Measurements from ENCODE around the gene UBE2D1.

The UBE2D1 gene

GRCh38 chr10:58307676-58308075, 27.1 kb upstream of the UBE2D1 start:
- Histone ChIP-seq H2BK15ac (ENCODE audit: low read length) (no peak overlapping the region), H3K9ac (ENCODE audit: low read depth, low read length, poor library complexity) (no peak overlapping the region), H4K91ac (ENCODE audit: low read depth, low read length, poor library complexity) (no peak overlapping the region), H3K4me2 (ENCODE audit: insufficient read depth, low read length, poor library complexity, severe bottlenecking) (no peak overlapping the region), H3K4ac (ENCODE audit: low read length) (no peak overlapping the region), H3K14ac (ENCODE audit: low read length) (no peak overlapping the region), H2AK5ac (ENCODE audit: low read depth, low read length) (no peak overlapping the region), H4K8ac (ENCODE audit: low read depth, low read length) (no peak overlapping the region), H3K4me3 (ENCODE audit: low read length in 2 of 2) (no peak overlapping the region), H2AFZ (ENCODE audit: low read length) (no peak overlapping the region), H3K9me3 (replicated peaks in 1 of 2; ENCODE audit: control insufficient read depth in 2 of 2, insufficient read depth in 1 of 2, low read depth in 1 of 2, low read length in 2 of 2) (no peaks in the 10 kb centered on the region), H3K23ac (ENCODE audit: low read depth, low read length, poor library complexity) (no peak overlapping the region), H3K4me1 (ENCODE audit: control insufficient read depth in 2 of 2, insufficient read depth in 1 of 2, low read depth in 1 of 2, low read length in 2 of 2) (peaks cover 0 to 2% of the 10 kb centered on the region in 2 donors), H3K79me1 (ENCODE audit: low read depth, low read length) (peaks cover 2% of the 10 kb centered on the region), H3K36me3 (replicated peaks in 1 of 2; ENCODE audit: control insufficient read depth in 2 of 2, insufficient read depth in 2 of 2, low read length in 2 of 2) (no peaks in the 10 kb centered on the region), H2BK120ac (ENCODE audit: low read depth, low read length) (no peak overlapping the region), H3K27ac (replicated peaks; ENCODE audit: low read length) (no peak overlapping the region), H2BK12ac (ENCODE audit: low read length) (no peak overlapping the region), H3K27me3 (ENCODE audit: control insufficient read depth in 3 of 3, insufficient read depth in 3 of 3, low read depth in 1 of 3, low read length in 3 of 3) (peaks cover 0 to 2% (median 0%) of the 10 kb centered on the region in 3 experiments), H2BK5ac (ENCODE audit: low read length) (no peak overlapping the region), H3K18ac (ENCODE audit: low read length) (no peak overlapping the region)
- WGBS, 2 donors (ENCODE audit: extremely low coverage in 2 of 2, insufficient read length in 2 of 2, insufficient replicate concordance in 1 of 2): no CpG with 5 or more reads among the region's 3 CpGs
- no peak for DNase-seq (ENCODE audit: low spot score)

- no peak overlapping the region for H4K91ac ChIP-seq (ENCODE audit: low read depth, low read length, poor library complexity)
- H4K8ac ChIP-seq (ENCODE audit: low read depth, low read length): no peak overlapping the region
Observed at GRCh38 chr10:58311026-58311425, 23.8 kb upstream of the UBE2D1 start.

GRCh38 chr10:58316874-58317273, 17.9 kb upstream of the UBE2D1 start:
- Histone ChIP-seq H3K27ac (replicated peaks; ENCODE audit: low read length) (no peak overlapping the region), H4K8ac (ENCODE audit: low read depth, low read length) (no peak overlapping the region), H3K36me3 (replicated peaks in 1 of 2; ENCODE audit: control insufficient read depth in 2 of 2, insufficient read depth in 2 of 2, low read length in 2 of 2) (no peaks in the 10 kb centered on the region), H2AFZ (ENCODE audit: low read length) (no peak overlapping the region), H3K14ac (ENCODE audit: low read length) (no peak overlapping the region), H3K79me1 (ENCODE audit: low read depth, low read length) (no peaks in the 10 kb centered on the region), H3K9me3 (replicated peaks in 1 of 2; ENCODE audit: control insufficient read depth in 2 of 2, insufficient read depth in 1 of 2, low read depth in 1 of 2, low read length in 2 of 2) (no peaks in the 10 kb centered on the region), H3K4me1 (ENCODE audit: control insufficient read depth in 2 of 2, insufficient read depth in 1 of 2, low read depth in 1 of 2, low read length in 2 of 2) (no peaks in the 10 kb centered on the region), H2BK15ac (ENCODE audit: low read length) (no peak overlapping the region), H3K4me2 (ENCODE audit: insufficient read depth, low read length, poor library complexity, severe bottlenecking) (no peak overlapping the region), H3K9ac (ENCODE audit: low read depth, low read length, poor library complexity) (no peak overlapping the region), H2BK12ac (ENCODE audit: low read length) (no peak overlapping the region), H3K18ac (ENCODE audit: low read length) (no peak overlapping the region), H3K4me3 (ENCODE audit: low read length in 2 of 2) (no peak overlapping the region), H2AK5ac (ENCODE audit: low read depth, low read length) (no peak overlapping the region), H3K23ac (ENCODE audit: low read depth, low read length, poor library complexity) (no peak overlapping the region), H3K4ac (ENCODE audit: low read length) (no peak overlapping the region), H4K91ac (ENCODE audit: low read depth, low read length, poor library complexity) (no peak overlapping the region), H3K27me3 (ENCODE audit: control insufficient read depth in 3 of 3, insufficient read depth in 3 of 3, low read depth in 1 of 3, low read length in 3 of 3) (peaks cover 0 to 4% (median 2%) of the 10 kb centered on the region in 3 experiments), H2BK5ac (ENCODE audit: low read length) (no peak overlapping the region), H2BK120ac (ENCODE audit: low read depth, low read length) (no peak overlapping the region)
- DNase-seq (ENCODE audit: low spot score): no peak

More at GRCh38 chr10:58311026-58311425, 23.8 kb upstream of the UBE2D1 start:
- Histone ChIP-seq H3K4ac (ENCODE audit: low read length) (no peak overlapping the region), H3K4me2 (ENCODE audit: insufficient read depth, low read length, poor library complexity, severe bottlenecking) (no peak overlapping the region), H3K36me3 (replicated peaks in 1 of 2; ENCODE audit: control insufficient read depth in 2 of 2, insufficient read depth in 2 of 2, low read length in 2 of 2) (no peaks in the 10 kb centered on the region), H3K4me1 (ENCODE audit: control insufficient read depth in 2 of 2, insufficient read depth in 1 of 2, low read depth in 1 of 2, low read length in 2 of 2) (peaks cover 0 to under 1% of the 10 kb centered on the region in 2 donors), H2BK120ac (ENCODE audit: low read depth, low read length) (no peak overlapping the region), H3K18ac (ENCODE audit: low read length) (no peak overlapping the region), H3K27ac (replicated peaks; ENCODE audit: low read length) (no peak overlapping the region), H2AK5ac (ENCODE audit: low read depth, low read length) (no peak overlapping the region), H3K9me3 (replicated peaks in 1 of 2; ENCODE audit: control insufficient read depth in 2 of 2, insufficient read depth in 1 of 2, low read depth in 1 of 2, low read length in 2 of 2) (no peaks in the 10 kb centered on the region), H3K14ac (ENCODE audit: low read length) (no peak overlapping the region), H2BK15ac (ENCODE audit: low read length) (no peak overlapping the region), H3K4me3 (ENCODE audit: low read length in 2 of 2) (no peak overlapping the region), H2BK5ac (ENCODE audit: low read length) (no peak overlapping the region), H3K9ac (ENCODE audit: low read depth, low read length, poor library complexity) (no peak overlapping the region), H3K79me1 (ENCODE audit: low read depth, low read length) (peaks cover 2% of the 10 kb centered on the region), H2AFZ (ENCODE audit: low read length) (no peak overlapping the region), H2BK12ac (ENCODE audit: low read length) (no peak overlapping the region), H3K23ac (ENCODE audit: low read depth, low read length, poor library complexity) (no peak overlapping the region), H3K27me3 (ENCODE audit: control insufficient read depth in 3 of 3, insufficient read depth in 3 of 3, low read depth in 1 of 3, low read length in 3 of 3) (peaks cover 0 to 2% (median under 1%) of the 10 kb centered on the region in 3 experiments)
- DNase-seq (ENCODE audit: low spot score): no peak

- DNase-seq (ENCODE audit: low spot score): no peak
- H3K9me3 ChIP-seq (replicated peaks in 1 of 2; ENCODE audit: control insufficient read depth in 2 of 2, insufficient read depth in 1 of 2, low read depth in 1 of 2, low read length in 2 of 2): no peaks in the 10 kb centered on the region
- no peak overlapping the region for H2BK120ac ChIP-seq (ENCODE audit: low read depth, low read length)
- no peak overlapping the region for H3K4ac ChIP-seq (ENCODE audit: low read length)
- no peak overlapping the region for H2BK15ac ChIP-seq (ENCODE audit: low read length)
- H4K8ac ChIP-seq (ENCODE audit: low read depth, low read length): no peak overlapping the region
- no peak overlapping the region for H3K4me3 ChIP-seq (ENCODE audit: low read length in 2 of 2)
- no peak overlapping the region for H3K23ac ChIP-seq (ENCODE audit: low read depth, low read length, poor library complexity)
- H4K91ac ChIP-seq (ENCODE audit: low read depth, low read length, poor library complexity): no peak overlapping the region
- H2AK5ac ChIP-seq (ENCODE audit: low read depth, low read length): no peak overlapping the region
- no peaks in the 10 kb centered on the region for H3K4me1 ChIP-seq (ENCODE audit: control insufficient read depth in 2 of 2, insufficient read depth in 1 of 2, low read depth in 1 of 2, low read length in 2 of 2)
- H2BK12ac ChIP-seq (ENCODE audit: low read length): no peak overlapping the region
- H3K14ac ChIP-seq (ENCODE audit: low read length): no peak overlapping the region
- peaks cover 0 to 4% (median under 1%) of the 10 kb centered on the region in 3 experiments for H3K27me3 ChIP-seq (ENCODE audit: control insufficient read depth in 3 of 3, insufficient read depth in 3 of 3, low read depth in 1 of 3, low read length in 3 of 3)
- no peak overlapping the region for H2BK5ac ChIP-seq (ENCODE audit: low read length)
- no peak overlapping the region for H3K9ac ChIP-seq (ENCODE audit: low read depth, low read length, poor library complexity)
- no CpG with 5 or more reads among the region's 2 CpGs for WGBS, 2 donors (ENCODE audit: extremely low coverage in 2 of 2, insufficient read length in 2 of 2, insufficient replicate concordance in 1 of 2)
- no peak overlapping the region for H3K4me2 ChIP-seq (ENCODE audit: insufficient read depth, low read length, poor library complexity, severe bottlenecking)
- H2AFZ ChIP-seq (ENCODE audit: low read length): no peak overlapping the region
- no peaks in the 10 kb centered on the region for H3K36me3 ChIP-seq (replicated peaks in 1 of 2; ENCODE audit: control insufficient read depth in 2 of 2, insufficient read depth in 2 of 2, low read length in 2 of 2)
- no peaks in the 10 kb centered on the region for H3K79me1 ChIP-seq (ENCODE audit: low read depth, low read length)
- H3K18ac ChIP-seq (ENCODE audit: low read length): no peak overlapping the region
- no peak overlapping the region for H3K27ac ChIP-seq (replicated peaks; ENCODE audit: low read length)
Observed at GRCh38 chr10:58318346-58318745, 16.5 kb upstream of the UBE2D1 start.

Data from neuronal stem cell (in vitro differentiated cells).